NCI-H226 (cell line): ENCODE data around the gene BTN2A1.

Experiments
- DNase-seq: peaks from one replicate; pipeline ENCODE4 v3.0.0-alpha.2; 2015

The BTN2A1 gene

DNA sequence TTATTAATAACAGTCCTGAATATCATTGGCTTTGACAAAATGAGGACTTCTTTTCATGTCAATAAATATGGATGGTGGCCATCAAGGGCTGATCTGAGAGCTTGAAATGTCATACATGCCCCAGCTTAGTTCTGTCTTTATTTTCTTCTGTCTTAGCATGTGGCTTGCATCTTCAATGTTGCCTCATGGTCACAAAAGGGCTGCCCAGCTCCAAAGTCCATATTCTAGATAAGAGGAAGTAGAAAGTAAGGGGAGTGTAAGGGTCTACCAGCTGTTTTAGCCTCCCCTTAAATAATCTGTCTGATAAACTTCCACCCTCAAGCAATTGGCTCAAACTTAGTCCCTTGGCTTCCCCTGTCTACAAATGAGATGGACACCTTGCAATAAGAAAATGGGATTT is 14.2 kb downstream of the BTN2A1 start:
- no peak for DNase-seq

DNA sequence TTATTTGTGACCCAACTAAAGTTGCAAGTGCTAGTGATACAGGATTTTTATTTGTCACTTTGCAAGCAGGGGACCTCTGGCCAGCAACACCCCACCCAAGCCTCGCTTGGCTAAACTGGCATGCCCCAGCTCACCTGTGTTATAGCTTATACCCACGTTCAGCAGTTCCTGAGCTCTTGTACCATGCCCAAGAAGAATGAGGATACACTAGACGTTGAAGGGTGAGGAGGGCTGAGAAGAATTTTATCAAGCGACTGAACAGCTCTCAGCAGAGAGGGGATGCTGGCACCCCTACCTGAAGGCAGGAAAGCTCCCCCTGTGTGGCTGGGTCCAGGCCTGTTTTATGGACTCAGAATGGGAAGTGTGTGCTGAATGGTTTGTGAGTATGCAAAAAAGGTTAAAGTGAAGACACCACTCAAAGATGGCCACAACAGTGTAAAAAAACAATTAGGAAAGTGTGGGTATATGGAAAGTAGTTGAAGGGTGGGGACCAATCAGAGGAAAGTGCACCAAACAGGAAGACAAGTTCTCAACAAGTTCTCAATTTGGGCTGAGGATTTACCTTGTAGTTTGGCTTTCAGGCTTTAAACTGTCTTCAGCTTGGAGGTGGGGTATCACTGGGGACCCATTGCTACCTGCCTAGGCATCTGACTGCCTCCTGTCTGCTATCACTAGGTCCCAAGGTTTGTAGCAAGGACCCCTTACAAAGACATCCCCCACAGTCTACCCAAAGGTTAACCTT is 15.0 kb downstream of the BTN2A1 start:
- DNase-seq, result no peak

DNA sequence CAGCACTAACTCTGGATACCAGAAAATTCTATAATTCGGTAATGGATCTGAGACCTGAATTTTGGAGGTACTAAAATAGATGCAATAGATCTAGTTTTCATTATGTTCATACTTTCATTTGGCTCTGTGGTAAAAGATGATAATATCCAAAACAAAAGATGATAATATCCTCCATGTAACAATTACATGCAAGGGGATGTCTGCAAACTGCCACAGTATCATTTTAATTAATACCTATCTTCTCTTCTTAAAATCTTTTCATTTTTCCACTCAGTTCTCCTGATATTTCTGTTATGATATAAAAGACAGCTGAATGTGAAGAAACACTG is 15.6 kb downstream of the BTN2A1 start:
- no peak for DNase-seq

DNA sequence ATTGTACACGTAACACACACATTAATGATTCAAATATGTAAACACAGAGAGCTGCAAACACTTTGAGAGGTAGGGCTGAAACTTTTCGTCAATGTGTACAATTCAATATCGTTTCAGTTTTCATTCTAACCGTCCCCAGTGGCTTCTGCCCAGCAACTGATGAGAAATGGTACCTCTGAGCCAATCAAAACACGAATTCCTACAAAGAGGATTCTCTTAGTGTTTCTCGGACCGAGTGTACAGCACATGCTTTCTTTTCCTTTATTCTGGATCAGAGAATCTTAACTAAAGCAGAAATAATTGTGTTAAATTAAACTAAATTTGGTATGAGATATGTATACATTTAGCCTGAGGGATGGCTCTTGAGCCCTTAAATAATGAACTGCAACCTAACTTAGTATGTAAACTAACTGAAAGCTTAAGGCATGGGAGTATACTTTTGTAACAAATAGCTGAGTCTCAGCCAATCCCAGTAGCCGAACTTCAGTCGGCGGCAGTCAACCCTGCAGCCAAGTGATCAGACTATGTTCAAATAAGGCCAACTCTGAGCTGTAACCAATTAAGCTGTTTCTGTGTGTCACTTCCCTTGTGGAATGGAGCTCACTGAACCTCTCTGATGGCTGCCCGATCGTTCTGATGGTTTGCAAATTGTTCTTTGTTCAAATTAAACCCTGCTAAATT is 16.1 kb downstream of the BTN2A1 start:
- peak; percentile 73 for DNase-seq

DNA sequence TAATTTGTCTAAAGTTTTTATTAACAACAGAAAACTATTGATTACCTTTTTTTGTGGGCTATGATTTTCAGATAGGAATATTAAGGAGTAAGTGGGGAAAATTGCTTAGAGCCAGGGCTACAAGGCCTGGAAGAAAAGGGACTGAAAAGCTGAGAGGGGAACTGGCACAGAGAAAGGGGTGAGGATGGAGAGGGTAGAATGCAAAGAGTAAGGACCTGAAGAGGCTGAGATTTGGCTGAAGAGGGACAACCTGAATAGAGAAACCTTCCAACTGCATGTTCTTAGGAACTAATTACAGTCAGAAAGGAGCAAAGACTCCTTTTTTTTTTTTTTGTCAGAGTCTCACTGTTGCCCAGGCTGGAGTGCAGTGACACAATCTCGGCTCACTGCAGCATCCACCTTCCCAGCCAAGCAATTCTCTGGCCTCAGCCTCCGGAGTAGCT is 16.7 kb downstream of the BTN2A1 start:
- DNase-seq, result no peak

DNA sequence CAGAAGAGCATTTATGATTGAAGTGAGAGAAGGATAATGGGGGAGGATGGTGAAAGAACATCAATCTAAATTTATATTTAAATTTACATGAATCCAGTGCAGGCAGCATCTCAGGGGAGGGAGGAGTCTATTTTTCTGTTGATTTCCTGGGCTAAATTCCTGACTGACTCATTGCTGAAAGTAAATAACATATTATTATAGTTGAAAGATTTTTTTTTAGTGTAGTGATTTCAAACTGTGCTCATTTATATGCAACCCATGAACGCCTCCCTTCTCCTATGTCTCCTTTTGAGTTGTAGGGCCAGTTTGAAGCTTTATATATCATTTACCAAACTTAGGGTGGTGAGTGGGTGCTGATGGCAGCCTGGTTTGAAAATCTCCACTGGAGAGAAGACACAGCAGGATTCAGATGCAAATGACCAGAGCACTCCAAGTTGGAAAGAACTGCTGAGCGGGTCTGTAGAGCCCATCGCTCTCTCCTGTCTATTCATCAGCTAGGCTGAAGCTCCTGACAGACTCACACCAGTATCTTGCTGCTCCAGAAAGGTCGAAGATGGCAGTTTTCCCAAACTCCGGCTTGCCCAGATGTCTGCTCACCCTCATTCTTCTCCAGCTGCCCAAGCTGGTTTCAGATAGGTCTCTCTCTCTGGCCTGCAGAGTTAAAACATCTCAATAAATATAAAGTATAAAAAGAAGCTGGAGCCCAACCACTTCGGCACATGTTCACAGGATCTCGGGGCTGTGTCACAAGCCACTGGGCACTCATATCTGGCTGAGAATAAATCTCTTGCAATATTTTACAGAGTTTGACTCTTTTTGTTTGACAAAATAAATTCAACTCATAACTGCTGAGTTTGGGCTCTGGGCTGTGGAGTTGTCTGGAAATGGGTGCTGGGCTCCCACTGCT is 18.3 kb downstream of the BTN2A1 start:
- DNase-seq, result no peak

DNA sequence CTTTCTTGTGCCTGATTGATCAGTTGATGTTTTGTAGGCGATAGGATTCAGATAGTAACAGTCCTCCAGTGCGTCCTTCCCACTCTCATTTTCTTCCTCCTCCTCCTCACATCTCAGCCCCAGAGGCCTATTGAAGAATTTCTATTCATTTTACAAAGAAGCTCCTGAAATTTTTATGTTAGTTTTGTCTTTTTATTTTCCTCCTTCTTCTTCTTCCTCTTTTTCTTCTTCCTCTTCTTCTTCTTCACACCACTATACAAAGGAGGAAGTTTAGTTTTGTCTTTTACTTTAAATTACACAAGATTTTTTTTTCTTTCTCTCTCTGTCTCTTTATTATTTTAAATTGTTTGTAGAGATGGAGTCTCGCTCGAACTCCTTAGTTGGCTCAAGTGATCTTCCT is 19.1 kb downstream of the BTN2A1 start:
- DNase-seq, result no peak

DNA sequence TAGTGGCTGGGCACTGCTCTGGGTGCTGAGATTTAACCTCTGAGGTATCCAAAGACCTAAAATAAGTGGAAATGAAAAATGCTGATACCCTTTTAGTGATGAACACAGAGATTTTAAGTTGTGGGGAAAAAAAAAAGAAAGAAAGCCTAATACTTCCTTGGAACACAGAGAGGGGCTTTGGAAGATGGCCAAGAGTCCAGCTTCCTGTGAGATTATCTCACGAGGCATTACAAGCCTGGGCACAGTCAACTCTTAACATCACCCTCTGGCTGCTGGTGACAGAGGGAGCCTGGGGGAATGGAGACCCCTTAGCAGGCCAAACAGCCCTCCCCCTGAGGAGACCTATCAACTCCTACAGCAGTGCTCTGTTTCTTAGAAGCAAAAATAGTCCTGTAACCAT is 19.7 kb downstream of the BTN2A1 start:
- no peak for DNase-seq

DNA sequence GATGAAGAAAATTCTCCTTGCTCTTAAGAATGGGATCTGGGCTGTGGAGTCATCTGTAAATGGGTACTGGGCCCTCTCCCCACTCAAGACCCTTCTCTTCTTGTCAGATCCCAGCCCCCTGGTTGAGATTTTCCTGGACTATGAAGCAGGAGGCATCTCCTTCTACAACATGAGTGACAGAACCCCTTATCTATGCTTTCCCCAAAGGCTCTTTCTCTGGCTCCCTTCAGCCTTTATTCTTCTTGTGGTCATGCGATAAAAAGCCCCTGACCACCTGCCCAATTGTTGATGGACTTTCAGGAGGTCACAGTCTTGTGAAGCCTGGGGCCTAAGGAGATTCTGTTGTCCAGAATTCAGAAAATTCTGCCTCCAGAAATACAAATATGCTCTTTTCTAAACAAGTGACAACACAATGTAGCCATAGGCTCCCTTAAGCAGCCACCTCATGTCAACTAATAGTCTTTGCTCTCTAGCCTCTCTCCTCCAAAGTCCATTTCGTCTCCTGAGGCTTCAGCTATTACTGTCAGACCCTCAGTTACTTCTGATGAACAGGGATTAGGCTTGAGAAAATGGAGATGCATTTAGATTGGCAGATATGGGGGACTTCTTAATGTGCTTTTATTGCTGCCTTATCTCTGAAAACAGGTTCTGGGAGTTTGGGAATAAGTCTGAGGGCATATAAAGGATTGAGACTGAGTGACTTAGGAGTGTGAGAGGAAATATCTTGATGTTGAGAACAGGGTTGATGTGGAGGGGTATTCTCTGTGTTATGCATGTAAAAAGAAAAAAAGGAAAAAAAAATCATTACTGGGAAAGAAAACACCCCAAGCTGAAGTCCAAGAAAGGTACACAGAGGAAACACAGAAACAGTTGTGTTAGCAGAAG is 20.6 kb downstream of the BTN2A1 start:
- no peak for DNase-seq

DNA sequence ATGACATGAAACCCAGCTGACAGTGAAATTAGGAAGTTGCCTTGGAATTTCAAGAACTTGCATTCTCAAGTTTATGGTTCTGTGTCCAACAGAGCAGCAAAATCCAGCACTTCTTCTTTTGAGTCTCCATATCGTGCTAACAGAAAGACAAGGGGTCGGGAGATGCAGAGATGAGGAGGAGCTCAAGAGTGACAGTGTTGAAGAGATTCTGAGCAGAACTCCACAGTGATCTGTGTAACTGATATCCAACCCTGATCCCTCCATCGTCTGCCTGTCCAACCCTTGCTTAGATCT is 21.2 kb downstream of the BTN2A1 start:
- DNase-seq, result no peak

DNA sequence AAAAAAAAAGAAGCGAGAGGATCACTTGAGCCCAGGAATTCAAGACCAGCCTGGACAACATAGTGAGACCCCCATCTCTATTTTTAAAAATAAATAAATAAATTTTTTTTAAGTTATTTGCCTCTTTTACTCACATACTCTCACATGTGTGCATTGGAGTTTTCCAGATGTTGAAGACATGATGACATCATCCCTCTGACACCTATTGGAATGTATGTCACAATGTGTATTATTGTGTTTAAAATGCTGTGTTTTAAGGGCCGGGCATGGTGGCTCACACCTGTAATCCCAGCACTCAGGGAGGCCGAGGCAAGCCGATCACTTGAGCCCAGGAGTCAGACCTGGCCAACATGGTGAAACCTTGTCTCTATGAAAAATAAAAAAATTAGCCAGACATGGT is 24.6 kb downstream of the BTN2A1 start:
- no peak for DNase-seq

DNA sequence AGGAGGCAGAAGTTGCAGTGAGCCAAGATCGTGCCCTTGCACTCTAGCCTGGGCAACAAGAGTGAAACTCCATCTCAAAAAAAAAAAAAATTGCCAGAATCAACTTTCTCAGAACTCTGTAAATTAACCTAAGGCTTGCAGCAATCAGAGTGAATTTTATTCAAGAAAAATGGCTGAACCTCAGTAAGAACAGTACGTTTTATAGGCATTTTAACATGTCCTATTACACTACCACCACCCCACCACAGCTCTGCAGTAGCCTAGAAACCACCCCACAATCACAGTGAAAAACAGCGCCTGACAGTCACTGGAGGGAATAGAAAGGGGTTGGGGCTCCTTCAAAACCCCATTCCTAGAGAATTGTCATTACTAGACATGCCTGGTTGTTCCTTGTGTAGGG is 26.0 kb downstream of the BTN2A1 start:
- no peak for DNase-seq

DNA sequence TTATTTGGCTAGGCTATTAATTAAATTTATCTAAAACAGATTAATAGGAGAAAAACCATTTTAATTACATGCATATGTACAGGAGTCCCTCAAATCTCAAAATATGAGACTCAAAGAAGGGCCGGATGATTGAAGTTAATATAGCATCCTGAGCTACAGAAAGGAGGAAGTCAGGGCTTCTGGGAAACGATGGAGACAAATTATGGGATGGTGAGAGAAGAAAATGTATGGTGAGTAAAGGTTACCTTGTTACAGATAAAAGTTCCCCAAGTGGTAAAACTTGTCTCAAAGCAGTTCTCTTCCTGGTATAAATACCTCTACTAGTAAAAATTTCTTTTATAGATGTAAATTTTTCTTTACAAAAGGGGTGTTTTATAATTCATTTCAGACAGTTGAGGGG is 26.4 kb downstream of the BTN2A1 start:
- DNase-seq, result no peak

DNA sequence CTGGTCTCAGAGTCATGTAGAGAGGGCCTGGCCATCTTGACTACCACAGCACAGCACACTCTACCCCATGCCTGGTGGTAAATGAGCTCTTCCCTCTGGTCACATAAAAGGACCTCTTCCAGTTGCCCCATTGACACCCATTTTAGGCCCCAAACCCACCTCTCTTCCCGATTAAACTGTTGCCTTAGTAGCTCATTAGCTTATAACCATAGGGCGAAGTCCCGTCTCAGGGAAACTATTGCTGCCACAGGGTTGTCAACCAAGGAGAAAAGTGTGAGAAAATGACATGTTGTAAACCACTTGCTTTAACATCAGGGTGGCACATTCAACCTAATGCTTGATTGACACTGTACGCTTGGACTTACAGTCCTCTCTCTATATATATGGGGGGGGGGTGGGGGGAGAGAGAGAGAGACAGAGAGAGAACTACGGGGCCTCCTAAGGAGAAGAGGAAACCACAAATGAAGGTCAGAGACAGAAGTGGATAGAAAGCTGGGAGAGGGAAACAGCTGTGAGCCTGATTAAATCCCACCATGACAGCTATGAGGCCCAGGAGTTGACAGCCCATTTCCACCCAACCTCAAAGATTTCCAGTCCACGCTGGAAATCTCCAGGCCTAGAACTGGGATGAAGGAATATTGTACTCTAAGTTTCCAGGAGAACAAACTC is 27.5 kb downstream of the BTN2A1 start:
- no peak for DNase-seq

DNA sequence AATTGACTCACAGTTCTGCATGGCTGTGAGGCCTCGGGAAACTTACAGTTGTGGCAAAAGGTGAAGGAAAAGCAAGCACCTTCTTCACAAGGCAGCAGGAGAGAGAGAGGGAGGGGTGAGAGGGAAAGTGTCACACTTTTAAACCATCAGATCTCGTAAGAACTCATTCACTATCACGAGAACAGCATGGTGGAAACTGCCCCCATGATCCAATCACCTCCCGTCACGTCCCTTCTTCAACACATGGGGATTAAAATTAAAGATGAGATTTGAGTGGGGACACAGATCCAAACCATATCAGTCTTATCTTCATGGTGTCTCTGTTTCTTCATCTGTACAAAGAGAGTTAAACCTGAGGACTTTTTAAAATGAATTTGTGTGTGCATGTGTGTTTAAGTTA is 28.6 kb downstream of the BTN2A1 start:
- DNase-seq, result no peak

DNA sequence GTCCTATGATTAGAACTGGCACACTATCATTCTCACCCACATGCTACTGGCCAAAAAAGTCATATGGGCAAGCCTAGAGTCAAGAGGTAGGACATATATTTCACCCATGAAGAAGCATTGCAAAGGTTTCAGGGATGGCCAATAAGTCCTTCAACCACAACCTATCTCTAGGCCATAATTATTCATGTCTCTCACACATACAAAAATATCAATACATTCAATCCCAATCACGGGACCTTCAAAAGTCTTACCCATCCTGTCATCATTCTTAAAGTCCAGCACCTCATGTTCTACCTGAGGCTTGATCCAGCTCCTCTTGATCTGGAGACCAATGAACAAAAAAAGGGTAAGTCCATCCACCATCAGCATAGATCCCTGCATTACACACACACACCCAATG is 29.7 kb downstream of the BTN2A1 start:
- DNase-seq, result no peak

DNA sequence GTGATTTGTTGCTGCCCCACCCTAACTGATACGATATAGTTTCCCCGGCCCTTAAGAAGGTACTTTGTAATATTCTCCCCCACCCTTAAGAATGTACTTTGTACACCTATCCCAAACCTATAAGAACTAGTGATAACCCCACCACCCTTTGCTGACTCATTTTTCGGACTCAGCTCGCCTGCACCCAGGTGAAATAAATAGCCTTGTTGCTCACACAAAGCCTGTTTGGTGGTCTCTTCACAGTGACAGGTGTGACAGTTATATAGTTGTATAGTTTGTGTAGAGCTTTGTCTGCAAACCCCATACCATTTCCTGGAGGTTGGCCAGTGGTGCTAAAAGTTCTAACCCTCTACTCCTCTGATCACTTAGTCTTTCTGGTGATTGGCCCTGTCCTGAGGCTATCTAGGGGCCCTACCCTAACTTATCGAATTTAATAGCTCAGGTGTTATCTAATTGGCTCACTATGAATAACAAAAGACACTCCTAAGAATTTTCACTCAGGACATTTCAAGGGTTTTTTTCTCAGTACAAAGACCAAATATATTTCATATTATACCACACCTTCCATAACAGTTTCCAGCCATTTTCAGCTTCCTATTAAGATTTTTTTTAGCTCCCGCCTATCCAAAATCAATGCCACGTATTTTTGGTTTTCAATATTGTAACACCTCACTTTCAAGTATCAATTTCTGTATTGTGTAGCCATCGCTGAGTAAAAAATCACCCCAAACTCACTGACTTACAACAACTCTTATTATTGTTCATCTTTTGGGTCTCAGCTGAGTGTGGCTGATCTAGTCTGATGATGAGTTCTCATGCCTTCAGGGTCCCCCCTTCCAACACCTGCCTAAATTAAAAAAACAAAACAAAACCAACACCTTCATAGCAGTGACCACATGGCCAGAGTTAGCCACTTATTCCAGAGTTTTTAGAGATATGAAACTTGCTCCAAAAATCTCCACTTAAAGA is 32.5 kb downstream of the BTN2A1 start:
- no peak for DNase-seq

DNA sequence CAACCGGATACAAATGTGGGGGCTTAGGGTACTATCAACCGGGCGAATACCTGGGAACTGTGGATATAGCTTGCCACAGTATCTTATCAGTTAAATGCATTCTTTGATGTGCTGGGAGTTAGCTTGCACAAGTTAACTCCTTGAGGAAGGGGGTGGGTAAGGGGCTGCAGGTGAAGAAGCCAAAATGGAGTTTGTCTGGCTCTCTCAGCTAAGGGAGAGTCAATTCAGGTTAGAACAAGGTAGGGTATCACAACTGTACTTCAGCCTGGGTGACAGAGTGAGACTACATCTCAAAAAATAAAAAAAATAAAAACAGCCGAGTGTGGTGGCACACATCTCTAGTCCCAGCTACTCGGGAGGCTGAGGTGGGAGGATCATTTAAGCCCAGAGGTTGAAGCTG is 33.8 kb downstream of the BTN2A1 start:
- no peak for DNase-seq

DNA sequence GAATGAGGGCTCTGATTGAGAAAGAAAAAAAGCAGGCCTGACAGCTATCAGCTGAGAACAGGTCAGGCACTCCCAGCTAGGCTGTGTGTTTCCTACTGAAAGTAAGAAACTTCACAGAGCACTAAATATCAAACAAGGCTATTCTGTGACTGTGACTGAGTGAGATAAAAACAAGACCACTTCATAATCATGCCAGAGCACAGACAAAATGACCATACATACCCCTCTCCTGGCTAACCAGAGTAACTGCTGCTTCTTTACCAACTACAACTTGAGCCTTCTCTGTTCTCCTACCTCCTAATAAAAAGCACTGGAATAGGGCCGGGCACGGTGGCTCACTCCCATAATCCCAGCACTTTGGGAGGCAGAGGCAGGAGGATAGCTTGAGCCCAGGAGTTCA is 35.5 kb downstream of the BTN2A1 start:
- DNase-seq, result no peak

DNA sequence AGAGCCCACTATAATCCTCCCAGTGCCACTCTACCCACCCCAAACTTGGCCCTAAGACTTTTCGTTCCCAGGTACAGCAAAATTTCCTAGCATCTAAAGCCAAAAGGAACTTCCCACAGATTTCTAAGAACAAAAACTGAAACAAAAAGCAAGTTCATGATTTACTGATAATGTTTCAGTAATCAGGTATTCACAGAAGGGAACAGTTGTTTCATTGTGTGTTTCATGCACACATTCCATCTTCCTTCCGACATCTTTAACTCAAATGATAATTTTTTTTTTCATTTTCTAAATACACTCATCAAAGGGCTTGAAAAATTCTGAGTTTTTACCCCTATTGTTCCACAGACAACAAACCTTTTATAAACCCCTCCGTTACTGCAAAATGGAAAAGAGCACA is 36.4 kb downstream of the BTN2A1 start:
- DNase-seq, result no peak

DNA sequence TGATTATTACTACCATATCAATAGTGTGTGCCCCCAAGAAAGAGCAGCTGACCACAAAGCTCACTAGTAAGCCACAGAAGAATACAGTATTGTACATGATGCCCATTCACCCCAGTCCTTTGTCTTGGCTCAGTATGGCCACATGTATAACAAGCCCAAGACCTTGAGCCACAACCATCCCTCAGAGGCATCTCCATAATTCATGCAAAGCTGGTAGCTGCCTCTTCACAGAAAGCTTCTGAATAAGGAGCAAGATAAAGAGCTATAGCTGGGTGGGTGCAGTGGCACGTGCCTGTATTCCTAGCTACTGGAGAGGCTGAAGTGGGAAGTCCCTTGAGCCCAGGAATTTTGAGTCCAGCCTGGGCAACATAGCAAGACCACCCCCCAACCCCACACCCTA is 37.5 kb downstream of the BTN2A1 start:
- no peak for DNase-seq
